NCI-H2107 treated with DMSO at 0.1 percent for 48 hours (cell line): ENCODE data around the gene PGAP3.

Source experiments
- DNase-seq: peaks from one replicate; lab custom pipeline; 2025; ENCODE audit not compliant: unreplicated experiment; lab: John Stamatoyannopoulos, UW

PGAP3 gene

GRCh38 chr17:39639566-39640458 is 48.0 kb downstream of the PGAP3 start:
- DNase-seq = no peak

GRCh38 chr17:39639043-39639442 is 48.8 kb downstream of the PGAP3 start:
- no peak for DNase-seq

DNA sequence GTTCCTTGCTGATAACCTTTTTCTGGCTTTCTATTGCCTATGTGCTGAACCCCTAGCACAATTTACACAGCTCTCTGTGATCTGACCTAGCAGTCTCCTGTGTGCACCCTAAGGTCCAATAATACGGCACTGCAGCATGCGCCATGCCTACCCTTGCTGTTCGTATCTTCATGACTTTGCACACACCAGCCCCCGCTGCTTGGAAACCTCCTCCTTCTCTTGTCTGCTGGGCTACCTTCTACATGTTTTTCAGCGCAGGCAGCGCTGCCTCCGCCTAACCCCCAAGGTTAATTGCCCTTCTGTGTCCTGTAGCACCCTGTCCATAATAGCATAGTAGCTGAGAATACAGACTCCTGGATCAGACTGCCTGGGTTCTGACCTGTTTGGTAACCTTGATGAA is 49.5 kb downstream of the PGAP3 start:
- DNase-seq = no peak

DNA sequence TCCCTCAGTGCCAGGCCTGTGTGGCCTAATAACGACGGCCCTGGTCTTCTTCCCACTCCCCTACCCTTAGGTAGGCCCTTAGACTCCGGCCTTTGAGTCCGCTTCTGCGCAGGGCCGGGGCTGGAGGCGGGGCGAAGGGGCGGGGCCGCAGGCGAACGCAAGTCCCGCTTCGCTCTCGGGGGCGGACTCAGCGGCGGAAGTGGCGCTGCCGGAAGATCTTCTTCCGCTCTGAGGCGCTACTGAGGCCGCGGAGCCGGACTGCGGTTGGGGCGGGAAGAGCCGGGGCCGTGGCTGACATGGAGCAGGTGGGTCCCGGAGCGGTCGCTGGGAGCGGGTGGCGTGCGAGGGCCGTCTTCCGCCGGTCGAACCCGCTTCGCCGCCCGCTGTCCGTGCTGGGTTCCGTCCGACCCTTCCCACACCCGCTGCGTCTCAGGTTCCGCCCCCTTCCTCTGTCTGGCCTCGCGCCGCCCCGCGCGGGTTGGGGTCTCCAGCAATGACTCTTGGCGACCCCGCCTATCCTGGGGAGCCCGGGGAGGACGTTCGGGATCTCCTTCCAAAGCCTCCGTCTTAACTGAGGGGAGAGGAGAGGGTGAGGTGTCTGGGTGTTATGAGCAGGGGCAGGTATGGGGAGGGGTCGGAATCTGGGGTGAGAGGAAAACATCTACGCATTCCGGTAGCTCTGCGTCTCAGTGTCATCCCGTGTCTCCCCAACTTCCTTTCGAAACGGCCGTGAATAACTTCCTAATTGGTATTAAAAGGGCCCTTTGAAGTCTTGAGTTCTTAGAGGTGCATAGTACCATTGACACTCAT is 50.7 kb downstream of the PGAP3 start, which contains the start of gene STARD3:
Gene STARD3 (plus strand): TSS at position 218 of the 810 bp plus-strand sequence. CDS start 16,388 bp downstream, outside the sequence.
- peak; percentile 21 for DNase-seq

DNA sequence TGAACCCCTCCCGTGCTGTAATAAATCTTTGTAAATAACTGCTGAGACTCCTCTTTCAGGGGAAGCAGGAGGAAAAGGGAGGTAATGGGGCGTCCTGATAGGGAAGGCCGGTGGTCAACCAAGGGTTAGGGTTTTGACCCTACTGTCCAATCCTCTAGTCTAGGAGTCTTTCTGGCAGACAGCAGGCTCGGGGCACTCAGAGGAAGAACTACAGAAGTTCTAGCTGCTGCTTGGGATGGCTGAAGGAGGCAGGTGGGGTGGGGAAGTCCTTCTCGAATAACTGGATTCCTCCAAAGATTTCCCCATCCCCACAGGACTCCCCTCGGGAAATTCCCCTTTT is 51.3 kb downstream of the PGAP3 start:
- no peak for DNase-seq

DNA sequence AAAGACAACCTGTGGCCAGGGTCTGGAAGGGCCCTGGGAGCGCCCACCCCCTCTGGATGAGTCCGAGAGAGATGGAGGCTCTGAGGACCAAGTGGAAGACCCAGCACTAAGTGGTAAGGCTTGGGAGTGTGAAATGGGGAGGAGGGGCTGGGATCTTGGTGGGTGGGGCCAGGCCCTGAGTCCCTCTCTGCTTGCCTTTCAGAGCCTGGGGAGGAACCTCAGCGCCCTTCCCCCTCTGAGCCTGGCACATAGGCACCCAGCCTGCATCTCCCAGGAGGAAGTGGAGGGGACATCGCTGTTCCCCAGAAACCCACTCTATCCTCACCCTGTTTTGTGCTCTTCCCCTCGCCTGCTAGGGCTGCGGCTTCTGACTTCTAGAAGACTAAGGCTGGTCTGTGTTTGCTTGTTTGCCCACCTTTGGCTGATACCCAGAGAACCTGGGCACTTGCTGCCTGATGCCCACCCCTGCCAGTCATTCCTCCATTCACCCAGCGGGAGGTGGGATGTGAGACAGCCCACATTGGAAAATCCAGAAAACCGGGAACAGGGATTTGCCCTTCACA is 52.2 kb downstream of the PGAP3 start:
- DNase-seq = no peak

GRCh38 chr17:39634384-39634871 is 53.4 kb downstream of the PGAP3 start:
- peak; percentile 26 for DNase-seq

GRCh38 chr17:39633570-39634183 is 54.2 kb downstream of the PGAP3 start:
- DNase-seq = no peak

GRCh38 chr17:39632153-39632941 is 55.5 kb downstream of the PGAP3 start:
- DNase-seq = peak; percentile 53

DNA sequence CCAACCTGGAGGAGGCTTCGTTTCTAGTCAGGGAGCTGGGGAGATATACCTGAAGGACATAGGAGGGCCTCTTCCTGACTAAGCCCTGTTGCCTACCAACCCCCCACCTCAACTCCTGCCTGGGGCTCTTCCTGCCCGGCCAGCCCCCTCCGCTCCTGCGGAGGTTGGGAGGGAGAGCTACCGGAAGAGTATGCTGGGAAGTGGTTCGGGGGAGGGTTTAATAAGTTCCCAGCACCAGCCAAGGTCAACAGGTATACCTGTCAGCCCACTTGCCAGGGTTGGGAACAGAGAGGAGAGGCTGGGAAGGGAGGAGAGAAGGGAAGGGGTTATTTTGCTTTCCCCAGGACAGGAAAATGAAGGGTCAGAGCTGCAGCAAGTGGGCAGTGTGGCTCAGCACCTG is 56.5 kb downstream of the PGAP3 start:
- DNase-seq = no peak

DNA sequence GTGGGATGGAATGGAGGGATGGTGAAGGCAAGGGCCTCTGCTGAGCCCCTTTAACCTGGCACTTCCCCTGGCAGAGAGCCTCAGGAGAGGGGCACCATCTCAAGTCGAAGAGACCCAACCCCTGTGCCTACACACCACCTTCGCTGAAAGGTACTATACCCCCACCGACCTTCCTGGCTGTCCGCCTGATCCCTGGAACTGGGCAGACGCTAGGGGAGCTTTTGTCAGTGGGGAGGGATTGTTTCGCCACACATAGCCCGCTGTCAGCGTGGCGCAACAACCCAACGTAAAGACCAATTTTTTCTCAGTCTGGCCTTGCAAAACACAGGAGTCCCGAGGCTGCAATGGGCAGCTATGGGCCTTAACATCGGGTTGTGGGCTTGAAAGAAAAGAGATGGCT is 58.0 kb downstream of the PGAP3 start:
- no peak for DNase-seq

- peak; percentile 74 for DNase-seq
Observed at GRCh38 chr17:39629494-39629880, 58.4 kb downstream of the PGAP3 start.

- DNase-seq = peak; percentile 82
Observed at GRCh38 chr17:39628655-39629493, 59.0 kb downstream of the PGAP3 start.

DNA sequence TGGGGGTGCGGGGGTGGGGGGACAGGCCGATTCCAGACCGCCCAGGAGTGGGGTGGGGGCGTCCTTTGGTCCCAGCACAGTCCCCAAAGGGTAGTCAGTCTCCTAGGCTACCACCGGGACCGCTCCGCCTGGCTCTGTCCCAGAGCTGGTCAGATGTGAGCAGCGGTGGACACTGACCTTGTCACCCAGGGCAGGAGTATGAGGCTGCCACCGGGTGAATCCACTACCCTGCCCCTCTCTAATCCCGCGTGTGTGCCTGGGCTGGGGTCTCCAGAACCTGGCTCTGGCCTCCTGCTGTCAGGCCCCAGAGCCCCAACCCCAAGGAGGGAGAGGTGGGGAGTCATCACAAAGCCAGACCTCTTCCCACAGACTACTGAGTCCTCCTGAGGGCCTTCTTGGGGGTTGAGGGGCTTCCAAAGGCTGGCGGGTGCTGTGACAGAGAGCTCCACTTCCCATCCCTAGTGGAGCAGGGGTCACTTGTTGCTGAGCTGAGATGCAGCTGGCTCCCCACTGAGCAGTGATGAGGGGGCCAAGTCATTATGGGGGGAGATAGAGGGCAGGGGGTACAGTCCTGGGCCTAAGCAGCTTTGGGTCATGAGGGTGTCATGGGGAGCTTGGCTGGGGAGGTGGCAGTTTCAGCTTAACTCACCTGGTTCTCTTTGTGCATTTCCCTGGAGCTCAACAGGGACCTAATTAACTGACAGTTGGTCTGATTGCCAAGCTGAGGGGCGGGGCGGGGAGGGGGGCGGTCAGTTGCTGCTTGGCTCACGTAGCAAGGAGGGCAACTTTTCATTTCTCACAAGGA is 59.9 kb downstream of the PGAP3 start:
- DNase-seq = peak; percentile 61

DNA sequence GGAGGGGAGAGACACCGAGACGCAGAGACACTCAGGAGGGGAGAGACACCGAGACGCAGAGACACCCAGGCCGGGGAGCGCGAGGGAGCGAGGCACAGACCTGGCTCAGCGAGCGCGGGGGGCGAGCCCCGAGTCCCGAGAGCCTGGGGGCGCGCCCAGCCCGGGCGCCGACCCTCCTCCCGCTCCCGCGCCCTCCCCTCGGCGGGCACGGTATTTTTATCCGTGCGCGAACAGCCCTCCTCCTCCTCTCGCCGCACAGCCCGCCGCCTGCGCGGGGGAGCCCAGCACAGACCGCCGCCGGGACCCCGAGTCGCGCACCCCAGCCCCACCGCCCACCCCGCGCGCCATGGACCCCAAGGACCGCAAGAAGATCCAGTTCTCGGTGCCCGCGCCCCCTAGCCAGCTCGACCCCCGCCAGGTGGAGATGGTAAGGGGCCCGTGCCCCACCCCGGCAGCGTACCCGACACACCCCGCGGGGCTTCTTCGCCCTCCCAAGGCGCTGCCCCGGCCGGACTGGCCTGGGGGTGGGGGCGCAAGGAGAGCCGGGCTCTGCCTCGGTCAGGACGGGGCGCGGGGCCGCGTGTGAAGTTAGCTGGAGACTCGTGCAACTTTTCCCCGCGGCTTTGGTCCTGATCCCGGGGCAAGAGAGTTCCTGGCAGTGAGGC is 60.7 kb downstream of the PGAP3 start:
- DNase-seq = no peak

- DNase-seq = peak; percentile 35
Observed at GRCh38 chr17:39626171-39627046, 61.4 kb downstream of the PGAP3 start, which contains the start of gene PPP1R1B. PPP1R1B (plus strand) TSS chr17:39626952; CDS start chr17:39627393, 441 bp downstream.

- no peak for DNase-seq
Observed at GRCh38 chr17:39625198-39625785, 62.6 kb downstream of the PGAP3 start.
